Measurements from ENCODE around the gene GRK3.

Gene GRK3

DNA sequence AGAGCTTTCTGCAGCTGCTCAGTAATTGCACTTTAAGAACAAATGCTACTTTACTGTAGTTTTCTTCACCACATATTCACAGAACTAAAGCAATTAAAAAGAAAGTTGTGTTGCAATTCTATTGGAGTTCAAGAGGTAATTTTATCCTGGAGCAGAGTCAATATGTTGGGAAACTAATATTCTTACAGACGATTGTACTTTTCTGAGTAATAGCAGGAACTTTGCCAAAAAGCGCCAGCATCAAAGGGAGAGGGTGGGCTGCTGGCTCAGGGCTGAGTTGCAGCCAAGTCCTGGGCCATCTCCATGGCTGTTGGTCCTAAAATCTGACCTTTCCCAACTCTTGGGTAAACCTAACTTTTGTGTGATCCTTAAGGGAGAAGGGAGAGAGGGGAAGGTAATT is 104.0 kb downstream of the GRK3 start:
- TF ChIP-seq CTCF (IDR thresholded peaks at IDR 0.05; ENCODE audit: borderline replicate concordance, insufficient read depth, low read depth, low read length), result no peak

GRCh38 chr22:25669253-25670069 is 105.0 kb downstream of the GRK3 start:
- no peak overlapping the region for H3K4me3 ChIP-seq (ENCODE audit: low read depth, low read length)
- no peak for TF ChIP-seq CTCF (IDR thresholded peaks at IDR 0.05; ENCODE audit: borderline replicate concordance, insufficient read depth, low read depth, low read length)

More for the DNA sequence above, 104.0 kb downstream of the GRK3 start:
- H3K4me3 ChIP-seq (ENCODE audit: low read depth, low read length), result no peak overlapping the region

- H3K4me3 ChIP-seq (ENCODE audit: low read depth, low read length), result no peak overlapping the region
- TF ChIP-seq CTCF (IDR thresholded peaks at IDR 0.05; ENCODE audit: borderline replicate concordance, insufficient read depth, low read depth, low read length), result no peak
Measured at GRCh38 chr22:25670070-25670461, 105.6 kb downstream of the GRK3 start.

DNA sequence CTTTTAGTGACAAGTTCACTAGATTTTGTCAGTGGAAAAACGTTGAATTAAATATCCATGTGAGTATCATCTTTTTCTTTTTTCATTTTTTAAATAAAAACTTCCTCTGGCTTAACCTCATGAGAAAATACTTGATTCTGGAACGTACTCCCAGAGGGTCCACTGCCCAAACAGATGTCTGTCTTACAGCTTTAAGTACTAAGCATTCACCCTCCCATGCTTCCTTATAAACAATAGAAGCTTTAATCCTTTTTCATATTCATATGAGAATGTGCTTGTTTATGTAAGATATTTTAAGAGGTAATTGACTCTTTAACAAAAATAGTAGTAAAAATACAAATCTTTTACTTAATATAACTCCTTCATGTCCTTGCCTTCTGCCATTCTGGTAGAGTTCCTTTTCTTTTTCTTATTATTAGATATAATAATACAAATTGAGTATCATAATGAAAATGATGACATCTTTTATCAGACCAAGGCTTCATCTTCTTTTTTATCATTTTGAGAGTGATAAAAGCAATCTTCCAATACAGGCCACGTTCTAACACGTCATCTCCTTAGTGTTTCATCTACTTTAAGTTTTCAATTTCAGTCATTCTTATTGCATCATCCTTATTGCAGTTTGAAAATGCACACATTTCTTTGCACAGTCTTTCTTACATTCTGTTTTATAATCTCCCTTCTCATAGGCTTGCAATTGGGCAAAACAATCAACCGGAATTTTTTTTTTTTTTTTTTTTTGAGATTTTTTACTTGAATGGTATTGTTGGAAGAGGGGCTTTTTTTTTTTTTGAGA is 108.0 kb downstream of the GRK3 start:
- no peak overlapping the region for H3K4me3 ChIP-seq (ENCODE audit: low read depth, low read length)
- TF ChIP-seq CTCF (IDR thresholded peaks at IDR 0.05; ENCODE audit: borderline replicate concordance, insufficient read depth, low read depth, low read length), result no peak

DNA sequence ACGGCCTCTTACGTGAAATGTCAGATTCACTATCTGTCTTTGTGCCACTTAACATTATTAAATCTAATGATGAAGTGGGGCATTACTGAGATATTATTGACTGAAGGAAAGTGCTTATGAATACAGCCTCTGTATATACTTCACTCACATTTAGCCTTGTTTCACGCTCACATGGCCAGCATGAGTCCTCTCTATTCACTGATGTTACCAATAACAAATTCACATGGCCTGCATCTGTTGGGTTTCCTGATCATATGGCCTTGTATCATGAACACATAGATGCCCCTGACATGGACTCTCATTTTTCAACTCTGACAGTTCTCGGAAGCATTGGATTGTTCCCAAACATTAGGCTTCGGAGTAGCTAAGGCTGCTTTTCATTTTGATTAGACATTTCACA is 109.2 kb downstream of the GRK3 start:
- TF ChIP-seq CTCF (IDR thresholded peaks at IDR 0.05; ENCODE audit: borderline replicate concordance, insufficient read depth, low read depth, low read length), result no peak
- H3K4me3 ChIP-seq (ENCODE audit: low read depth, low read length), result no peak overlapping the region

DNA sequence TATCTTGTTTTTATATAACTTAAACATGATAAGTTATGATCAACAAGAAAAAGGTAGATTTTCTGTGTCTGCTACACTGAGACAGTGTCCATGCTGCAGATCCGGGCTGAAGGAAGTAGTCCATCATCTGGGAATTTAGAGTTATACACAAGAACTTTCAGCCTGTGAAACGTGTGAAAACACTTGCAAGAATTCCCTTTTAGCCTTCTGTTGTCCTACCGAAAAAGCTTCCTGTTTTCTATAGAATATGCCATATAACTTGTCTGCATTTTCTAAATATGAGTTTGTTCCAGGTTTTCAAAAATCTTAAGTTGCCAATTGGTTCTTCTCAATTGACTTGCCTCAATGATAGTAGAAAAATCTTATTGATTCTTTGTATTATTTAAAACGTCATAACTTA is 113.2 kb downstream of the GRK3 start:
- H3K4me3 ChIP-seq (ENCODE audit: low read depth, low read length), result no peak overlapping the region
- TF ChIP-seq CTCF (IDR thresholded peaks at IDR 0.05; ENCODE audit: borderline replicate concordance, insufficient read depth, low read depth, low read length), result no peak

Measured in GM12875 (cell line).